Tibial nerve (tissue), 4 donors: ENCODE data around the gene SPOCK1. TPM values are rescaled to one million over a fixed set of nuclear protein-coding genes. Genes with fewer than 3 reads are reported as not detected.

ENCODE experiments used
- DNase-seq, 2 donors: peaks; one replicate each; pipeline ENCODE4 v3.0.0-alpha.2; 2019; ENCODE audit warnings: low spot score in 2 of 2
- H3K27ac ChIP-seq, 4 donors: fragments of 200-600 bp; sonication (generic) in 3 of 4; one replicate each; pipeline ENCODE4 v1.5.1; 2017 to 2019; ENCODE audit warnings: mild to moderate bottlenecking in 1 of 4
- H3K27me3 ChIP-seq, 2 donors: fragments of 200-600 bp; sonication (generic) in 1 of 2; one replicate each; pipeline versions ENCODE4 v1.5.1 to v1.6.0; 2017 to 2019
- H3K36me3 ChIP-seq, 3 donors: fragments of 200-600 bp; sonication (generic); one replicate each; pipeline ENCODE4 v1.5.1; 2018 to 2019
- H3K4me1 ChIP-seq, 4 donors: fragments of 200-600 bp; sonication (generic) in 3 of 4; one replicate each; pipeline ENCODE4 v1.5.1; 2017 to 2019
- H3K4me3 ChIP-seq, 4 donors: fragments of 200-600 bp; sonication (generic) in 3 of 4; one replicate each; pipeline ENCODE4 v1.5.1; 2017 to 2019; ENCODE audit warnings: mild to moderate bottlenecking in 1 of 4, moderate library complexity in 1 of 4
- H3K9me3 ChIP-seq, 4 donors: fragments of 200-600 bp; sonication (generic) in 3 of 4; one replicate each; pipeline ENCODE4 v1.5.1; 2017 to 2019
- CTCF ChIP-seq, 5 experiments: fragments of 200-600 bp in 3 of 5; fragments of 450-650 bp in 2 of 5; sonication (generic) in 3 of 5; IDR thresholded peaks; one replicate each; pipeline ENCODE4 v1.5.1; 2016 to 2019; ENCODE audit warnings: antibody characterized with exemption in 5 of 5, mild to moderate bottlenecking in 3 of 5, moderate library complexity in 2 of 5
- EP300 ChIP-seq, 2 donors: sonication (generic); formaldehyde crosslinking; IDR thresholded peaks; one replicate each; pipeline ENCODE4 v1.6.1; 2017; ENCODE audit warnings: antibody characterized with exemption in 2 of 2, mild to moderate bottlenecking in 1 of 2
- POLR2A ChIP-seq, 2 donors: fragments of 450-650 bp; IDR thresholded peaks; one replicate each; pipeline ENCODE4 v1.6.1; 2017; ENCODE audit warnings: antibody characterized with exemption in 2 of 2, mild to moderate bottlenecking in 2 of 2, moderate library complexity in 2 of 2
- WGBS, 2 donors: methylation state at CpG; one replicate each; pipeline ENCODE4 v1.1.5; 2018; 5-methylcytosine and 5-hydroxymethylcytosine counted together
- total RNA-seq, 4 donors: library from RNA; depleted of rRNA; stranded (reverse); fragments of >200 nt; gene quantifications; one replicate each; pipeline ENCODE4 v1.1.0, GENCODE V29; 2016

The SPOCK1 gene
- total RNA-seq, 4 donors from 2014 or later = 39.8 to 119 (median 73.1) TPM

- no peak overlapping the region for H3K4me3 ChIP-seq
- WGBS, 2 donors = 86 to 95% methylated on average over 4 of the region's 4 CpGs
- no peak for DNase-seq
- no peaks in the 10 kb centered on the region for H3K4me1 ChIP-seq
- no peaks in the 10 kb centered on the region for H3K27me3 ChIP-seq
- no peaks in the 10 kb centered on the region for H3K9me3 ChIP-seq
- no peak for TF ChIP-seq EP300 (IDR thresholded peaks at IDR 0.05)
- no peak for TF ChIP-seq CTCF (IDR thresholded peaks at IDR 0.05)
- TF ChIP-seq POLR2A (IDR thresholded peaks at IDR 0.05) = no peak
- no peaks in the 10 kb centered on the region for H3K36me3 ChIP-seq
- no peak overlapping the region for H3K27ac ChIP-seq
These were observed 464.9 kb downstream of the SPOCK1 start for GRCh38 chr5:137034213-137034612.

- DNase-seq = no peak
- WGBS, 2 donors = 59 to 62% methylated on average over 8 of the region's 8 CpGs
- no peak overlapping the region for H3K4me3 ChIP-seq
- no peaks in the 10 kb centered on the region for H3K4me1 ChIP-seq
- no peak overlapping the region for H3K27ac ChIP-seq
- H3K27me3 ChIP-seq = no peaks in the 10 kb centered on the region
- H3K9me3 ChIP-seq = no peaks in the 10 kb centered on the region
- no peaks in the 10 kb centered on the region for H3K36me3 ChIP-seq
- TF ChIP-seq EP300 (IDR thresholded peaks at IDR 0.05) (no peak), CTCF (IDR thresholded peaks at IDR 0.05) (no peak), POLR2A (IDR thresholded peaks at IDR 0.05) (no peak)
These were observed 466.2 kb downstream of the SPOCK1 start for GRCh38 chr5:137032929-137033328.

DNA sequence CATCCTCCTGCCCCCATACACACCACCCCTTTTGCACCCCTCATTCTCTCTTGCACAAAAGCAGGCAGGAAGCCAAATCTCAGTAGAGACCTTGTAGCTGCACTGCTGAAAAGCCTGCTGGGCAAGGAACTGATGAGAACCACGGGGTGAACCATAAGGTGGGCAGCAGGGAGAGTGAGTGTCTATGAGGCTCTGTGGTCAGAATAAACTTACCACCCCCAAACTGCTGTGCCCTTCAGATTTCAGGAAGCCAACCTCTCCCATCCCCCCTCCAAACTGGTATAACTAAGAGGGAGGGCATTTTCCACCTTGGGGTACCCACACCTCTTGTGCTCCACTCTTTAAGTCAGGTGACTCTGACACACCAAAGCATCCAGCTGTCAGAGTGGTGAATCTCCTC is 471.4 kb downstream of the SPOCK1 start:
- H3K27ac ChIP-seq = no peak overlapping the region

DNA sequence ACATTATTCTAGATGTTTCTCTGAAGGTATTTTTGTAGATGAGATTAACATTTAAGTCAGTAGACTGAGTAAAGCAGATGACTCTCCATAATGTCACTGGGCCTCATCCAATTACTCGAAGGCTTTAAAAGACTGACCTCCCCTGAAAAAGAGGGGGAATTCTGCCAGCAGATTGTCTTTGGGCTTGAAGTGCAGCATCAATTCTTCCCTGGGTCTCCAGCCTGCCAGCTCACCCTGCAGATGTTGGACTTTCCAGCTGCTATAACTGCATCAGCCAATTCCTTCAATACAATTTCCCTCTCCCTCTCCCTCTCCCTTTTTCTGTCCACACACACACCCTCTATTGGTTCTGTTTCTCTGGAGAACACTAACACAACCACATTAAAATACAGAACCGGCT is 472.8 kb downstream of the SPOCK1 start:
- Histone ChIP-seq H3K27me3 (no peaks in the 10 kb centered on the region), H3K4me1 (peaks cover 0 to 16% (median 0%) of the 10 kb centered on the region in 4 donors), H3K27ac (no peak overlapping the region), H3K4me3 (no peak overlapping the region), H3K36me3 (no peaks in the 10 kb centered on the region), H3K9me3 (no peaks in the 10 kb centered on the region)
- 84 to 85% methylated on average over 2 of the region's 2 CpGs for WGBS, 2 donors
- DNase-seq = no peak
- TF ChIP-seq EP300 (IDR thresholded peaks at IDR 0.05) (no peak), CTCF (IDR thresholded peaks at IDR 0.05) (no peak), POLR2A (IDR thresholded peaks at IDR 0.05) (no peak)

More for the DNA sequence above, 471.4 kb downstream of the SPOCK1 start:
- 54 to 80% methylated on average over 1 of the region's 1 CpG for WGBS, 2 donors
- no peaks in the 10 kb centered on the region for H3K36me3 ChIP-seq
- H3K27me3 ChIP-seq = no peaks in the 10 kb centered on the region
- no peak for DNase-seq
- H3K4me3 ChIP-seq = no peak overlapping the region
- no peak for TF ChIP-seq CTCF (IDR thresholded peaks at IDR 0.05)
- TF ChIP-seq EP300 (IDR thresholded peaks at IDR 0.05) = no peak
- no peak for TF ChIP-seq POLR2A (IDR thresholded peaks at IDR 0.05)
- no peaks in the 10 kb centered on the region for H3K9me3 ChIP-seq
- peaks cover 0 to 3% (median 0%) of the 10 kb centered on the region in 4 donors for H3K4me1 ChIP-seq

DNA sequence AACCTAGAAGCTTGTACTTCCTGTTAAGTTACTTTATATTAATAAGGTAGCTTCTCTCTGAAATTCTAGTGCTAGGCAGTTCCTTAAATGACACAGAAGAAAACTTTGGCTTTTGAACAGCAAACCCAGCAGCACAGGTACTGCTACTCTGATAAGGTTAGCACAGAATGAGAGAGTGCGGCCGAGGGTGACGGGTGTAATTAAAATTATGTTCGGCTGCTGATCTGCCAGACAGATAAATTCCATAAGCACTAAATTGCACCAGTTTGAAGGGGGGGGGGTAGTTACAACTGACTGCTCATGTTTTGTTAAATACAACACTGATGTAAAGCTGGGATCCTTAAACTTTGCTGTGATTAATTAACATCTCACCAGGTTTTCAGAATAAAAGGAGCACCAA is 475.1 kb downstream of the SPOCK1 start:
- WGBS, 2 donors = 48 to 74% methylated on average over 4 of the region's 4 CpGs
- no peak overlapping the region for H3K4me3 ChIP-seq

More for the DNA sequence above, 475.1 kb downstream of the SPOCK1 start:
- H3K36me3 ChIP-seq = no peaks in the 10 kb centered on the region
- no peak for DNase-seq
- no peaks in the 10 kb centered on the region for H3K9me3 ChIP-seq
- no peak for TF ChIP-seq EP300 (IDR thresholded peaks at IDR 0.05)
- TF ChIP-seq CTCF (IDR thresholded peaks at IDR 0.05) = no peak
- no peak for TF ChIP-seq POLR2A (IDR thresholded peaks at IDR 0.05)
- no peaks in the 10 kb centered on the region for H3K27me3 ChIP-seq
- H3K4me1 ChIP-seq = peaks cover 0 to 16% (median 0%) of the 10 kb centered on the region in 4 donors
- no peak overlapping the region for H3K27ac ChIP-seq
